22Rv1 (cell line): Measurements from ENCODE around the gene QSER1.

ENCODE experiments used
- H3K27ac ChIP-seq: fragments of 450-650 bp; 2 replicates; pipeline ENCODE4 v1.5.1; 2017
- CTCF ChIP-seq: fragments of 450-650 bp; IDR thresholded peaks from 2 replicates; pipeline ENCODE4 v1.5.1; 2017; ENCODE audit warnings: mild to moderate bottlenecking
- ZFX ChIP-seq: fragments of 450-650 bp; IDR thresholded peaks from 2 replicates; pipeline ENCODE4 v1.6.1; 2017; ENCODE audit warnings: antibody characterized with exemption, borderline replicate concordance

Gene QSER1

GRCh38 chr11:32939046-32939445 is 46.4 kb downstream of the QSER1 start:
- TF ChIP-seq ZFX (no peak), CTCF (no peak)
- no peak overlapping the region for H3K27ac ChIP-seq

GRCh38 chr11:32939866-32940265 is 47.3 kb downstream of the QSER1 start:
- TF ChIP-seq CTCF (no peak), ZFX (no peak)
- H3K27ac ChIP-seq, result no peak overlapping the region

GRCh38 chr11:32940865-32941264 is 48.3 kb downstream of the QSER1 start:
- TF ChIP-seq ZFX (no peak), CTCF (no peak)
- no peak overlapping the region for H3K27ac ChIP-seq

- TF ChIP-seq ZFX (no peak), CTCF (no peak)
- H3K27ac ChIP-seq, result no peak overlapping the region
These were observed 55.4 kb downstream of the QSER1 start for GRCh38 chr11:32947978-32948377.

GRCh38 chr11:32949739-32950138 is 57.1 kb downstream of the QSER1 start:
- no peak for TF ChIP-seq ZFX
- no peak for TF ChIP-seq CTCF
- H3K27ac ChIP-seq, result no peak overlapping the region

- no peak overlapping the region for H3K27ac ChIP-seq
- TF ChIP-seq ZFX, result no peak
- TF ChIP-seq CTCF, result no peak
These were observed 59.8 kb downstream of the QSER1 start for GRCh38 chr11:32952421-32952820.

- H3K27ac ChIP-seq, result no peak overlapping the region
- TF ChIP-seq CTCF (no peak), ZFX (no peak)
These were observed 61.1 kb downstream of the QSER1 start for GRCh38 chr11:32953700-32954099.
